RWPE1 (cell line): ENCODE results near the gene IRF2BP1.
A peak's percentile ranks its signal among the peaks of the same experiment; 100 is the strongest.

ENCODE experiments used
- CTCF ChIA-PET: fragments of 350-600 bp; sonication (Branson Sonifier 250); formaldehyde crosslinking; extraction: SDS; loops from one replicate; lab custom pipeline; 2021; lab: Yijun Ruan, JAX
- POLR2A ChIA-PET: fragments of 400-600 bp; formaldehyde crosslinking; extraction: SDS; loops from one replicate; lab custom pipeline; 2020; ENCODE audit warnings: antibody characterized with exemption; ENCODE audit not compliant: low non-redundant PET; lab: Yijun Ruan, JAX
- DNase-seq: peaks from one replicate; pipeline ENCODE4 v3.0.0; 2012; ENCODE audit warnings: low spot score
- H3K27ac ChIP-seq: fragments of 450-650 bp; 2 replicates; pipeline ENCODE4 v1.5.1; 2017
- TF ChIP-seq, protein P1 (sequence below): fragments of 450-650 bp; conservative IDR thresholded peaks from 2 replicates; pipeline ENCODE4 v1.5.1; 2017; ENCODE audit warnings: low read depth, mild to moderate bottlenecking

The IRF2BP1 gene, protein sequence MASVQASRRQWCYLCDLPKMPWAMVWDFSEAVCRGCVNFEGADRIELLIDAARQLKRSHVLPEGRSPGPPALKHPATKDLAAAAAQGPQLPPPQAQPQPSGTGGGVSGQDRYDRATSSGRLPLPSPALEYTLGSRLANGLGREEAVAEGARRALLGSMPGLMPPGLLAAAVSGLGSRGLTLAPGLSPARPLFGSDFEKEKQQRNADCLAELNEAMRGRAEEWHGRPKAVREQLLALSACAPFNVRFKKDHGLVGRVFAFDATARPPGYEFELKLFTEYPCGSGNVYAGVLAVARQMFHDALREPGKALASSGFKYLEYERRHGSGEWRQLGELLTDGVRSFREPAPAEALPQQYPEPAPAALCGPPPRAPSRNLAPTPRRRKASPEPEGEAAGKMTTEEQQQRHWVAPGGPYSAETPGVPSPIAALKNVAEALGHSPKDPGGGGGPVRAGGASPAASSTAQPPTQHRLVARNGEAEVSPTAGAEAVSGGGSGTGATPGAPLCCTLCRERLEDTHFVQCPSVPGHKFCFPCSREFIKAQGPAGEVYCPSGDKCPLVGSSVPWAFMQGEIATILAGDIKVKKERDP

DNA sequence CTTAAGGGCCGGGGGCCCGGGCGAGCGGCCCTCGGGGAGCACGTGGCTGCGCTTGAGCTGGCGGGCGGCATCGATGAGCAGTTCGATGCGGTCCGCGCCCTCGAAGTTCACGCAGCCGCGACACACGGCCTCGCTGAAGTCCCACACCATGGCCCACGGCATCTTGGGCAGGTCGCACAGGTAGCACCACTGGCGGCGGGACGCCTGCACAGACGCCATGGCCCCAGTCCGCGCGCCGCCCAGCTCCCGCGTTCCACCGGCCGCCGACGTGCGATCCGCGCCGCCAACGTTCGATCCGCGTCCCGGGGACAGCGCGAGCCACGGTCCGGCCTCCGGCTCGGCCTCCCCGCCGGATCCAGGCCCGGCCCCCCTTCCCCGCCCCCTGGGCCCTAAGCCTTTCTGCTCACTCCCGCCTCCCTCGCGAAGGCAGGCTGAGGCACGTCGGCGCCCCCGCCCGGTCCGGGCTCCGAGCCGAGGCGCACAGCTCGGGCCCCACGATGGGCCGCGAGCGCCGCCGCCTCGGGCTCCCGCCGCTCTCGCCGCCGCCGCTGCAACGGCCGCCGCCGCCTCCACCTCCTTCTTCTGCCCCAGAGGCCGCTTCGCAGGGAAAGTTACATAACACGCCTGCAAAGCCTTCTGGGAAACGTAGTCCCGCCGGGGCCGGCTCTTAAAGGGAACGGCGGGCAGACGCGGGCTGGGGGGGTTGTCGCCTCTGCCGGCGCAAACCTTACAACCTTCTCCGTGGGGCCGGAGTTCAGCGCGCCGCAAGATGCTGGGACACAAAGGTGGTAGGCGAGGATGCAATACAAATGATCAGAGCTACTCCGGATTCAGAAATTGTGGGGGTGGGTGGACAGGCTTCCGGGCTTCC lies at the start of gene IRF2BP1:
IRF2BP1 (minus strand) TSS at position 586 of the 871 bp plus-strand sequence; CDS start at position 219, 367 bp downstream.
- ChIA-PET POLR2A (interaction anchor here (0.7 to 0.8 kb wide), 2 partner anchors 17 to 61 kb away, joined by 3 read pairs; partner anchors contain the start of gene MYPOP), CTCF (interaction anchor here (0.6 to 1.1 kb wide), 6 partner anchors 68 to 1302 kb away, joined by 3 to 5 read pairs (median 4); no protein-coding TSS in a partner anchor)
- TF ChIP-seq, protein P1, sequence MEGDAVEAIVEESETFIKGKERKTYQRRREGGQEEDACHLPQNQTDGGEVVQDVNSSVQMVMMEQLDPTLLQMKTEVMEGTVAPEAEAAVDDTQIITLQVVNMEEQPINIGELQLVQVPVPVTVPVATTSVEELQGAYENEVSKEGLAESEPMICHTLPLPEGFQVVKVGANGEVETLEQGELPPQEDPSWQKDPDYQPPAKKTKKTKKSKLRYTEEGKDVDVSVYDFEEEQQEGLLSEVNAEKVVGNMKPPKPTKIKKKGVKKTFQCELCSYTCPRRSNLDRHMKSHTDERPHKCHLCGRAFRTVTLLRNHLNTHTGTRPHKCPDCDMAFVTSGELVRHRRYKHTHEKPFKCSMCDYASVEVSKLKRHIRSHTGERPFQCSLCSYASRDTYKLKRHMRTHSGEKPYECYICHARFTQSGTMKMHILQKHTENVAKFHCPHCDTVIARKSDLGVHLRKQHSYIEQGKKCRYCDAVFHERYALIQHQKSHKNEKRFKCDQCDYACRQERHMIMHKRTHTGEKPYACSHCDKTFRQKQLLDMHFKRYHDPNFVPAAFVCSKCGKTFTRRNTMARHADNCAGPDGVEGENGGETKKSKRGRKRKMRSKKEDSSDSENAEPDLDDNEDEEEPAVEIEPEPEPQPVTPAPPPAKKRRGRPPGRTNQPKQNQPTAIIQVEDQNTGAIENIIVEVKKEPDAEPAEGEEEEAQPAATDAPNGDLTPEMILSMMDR, result no peak
- DNase-seq, result peak; percentile 91
- H3K27ac ChIP-seq, result peak within 1 kb of the TSS; percentile 93

DNA sequence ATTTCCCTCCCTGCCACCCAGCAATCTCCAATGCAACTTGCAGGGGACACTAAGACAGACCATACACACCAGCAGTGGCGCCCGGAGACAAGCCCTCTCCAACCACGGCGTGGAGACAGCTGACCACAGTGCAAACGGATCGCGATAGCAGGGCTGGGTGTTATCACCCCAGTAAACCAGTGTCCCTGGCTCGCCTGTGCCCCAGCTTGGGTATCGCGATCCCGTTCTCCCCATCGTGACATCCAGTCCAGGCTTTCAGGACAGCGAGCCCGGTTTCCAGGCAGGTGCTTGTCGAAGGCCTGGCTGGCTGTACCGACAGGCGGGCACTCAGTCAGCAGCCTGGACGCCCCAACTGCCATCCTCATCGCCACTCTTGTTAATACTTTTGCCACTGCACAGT lies 49.3 kb upstream of the IRF2BP1 start:
- TF ChIP-seq, protein P1, result no peak
- H3K27ac ChIP-seq, result no peak overlapping the region
- no peak for DNase-seq
- POLR2A ChIA-PET, result no interaction called here
- CTCF ChIA-PET, result no interaction called here

DNA sequence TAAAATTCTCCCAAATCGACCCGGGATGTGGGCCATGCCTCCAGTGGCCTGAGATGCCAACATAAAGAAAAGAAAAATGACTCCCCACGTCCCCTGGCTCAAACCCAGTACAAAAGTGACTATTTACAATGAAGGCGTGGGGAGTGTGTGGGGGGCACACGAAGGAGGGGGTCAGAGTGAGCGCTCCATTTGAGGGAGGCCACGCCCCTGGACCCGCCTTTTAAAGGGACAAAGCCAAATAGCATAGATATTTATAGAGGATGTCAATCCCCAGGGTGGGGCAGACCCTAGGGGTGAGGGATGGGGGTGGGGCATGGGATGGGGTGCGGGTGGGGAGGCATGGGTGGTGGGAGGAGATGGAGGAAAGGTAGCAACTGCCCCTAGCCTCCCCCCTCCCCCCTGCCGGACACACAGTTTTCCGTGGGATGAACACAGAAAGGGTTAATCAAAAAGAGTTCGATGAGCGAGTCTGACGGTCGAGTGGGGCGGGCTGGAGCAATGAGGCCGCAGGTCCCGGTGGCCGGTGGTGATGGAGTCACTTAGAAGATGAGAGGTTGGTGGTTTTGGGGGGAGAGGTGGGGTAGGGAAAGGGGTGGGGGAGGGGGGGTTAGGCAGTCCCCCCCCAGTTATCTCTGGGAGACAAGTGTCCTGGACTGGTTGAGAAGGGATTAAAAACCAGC lies 48.8 kb upstream of the IRF2BP1 start:
- ChIA-PET POLR2A (no interaction called here), CTCF (no interaction called here)
- TF ChIP-seq, protein P1, result no peak
- DNase-seq, result no peak
- H3K27ac ChIP-seq, result no peak overlapping the region

DNA sequence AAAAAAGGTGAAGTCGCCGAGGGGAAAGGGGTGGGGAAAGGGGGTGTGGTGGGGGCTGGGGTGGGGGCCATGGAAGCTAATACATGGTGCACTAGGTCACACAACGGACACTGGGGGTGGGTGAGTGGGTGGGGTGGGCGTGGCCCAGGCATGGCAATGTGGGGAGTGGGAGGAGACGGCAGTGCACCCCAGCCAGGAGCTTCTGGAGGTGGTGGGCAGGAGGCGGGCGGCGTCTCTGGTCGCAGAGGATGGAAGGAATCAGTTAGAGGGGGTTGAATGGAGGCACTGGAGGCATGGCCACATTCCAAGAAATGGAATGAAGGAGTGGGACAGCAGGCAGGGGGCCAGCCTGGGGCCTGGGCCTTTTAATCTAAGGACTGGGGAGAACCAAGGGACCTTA lies 47.8 kb upstream of the IRF2BP1 start:
- POLR2A ChIA-PET, result no interaction called here
- no peak for DNase-seq
- CTCF ChIA-PET, result no interaction called here
- no peak overlapping the region for H3K27ac ChIP-seq
- TF ChIP-seq, protein P1, result no peak

DNA sequence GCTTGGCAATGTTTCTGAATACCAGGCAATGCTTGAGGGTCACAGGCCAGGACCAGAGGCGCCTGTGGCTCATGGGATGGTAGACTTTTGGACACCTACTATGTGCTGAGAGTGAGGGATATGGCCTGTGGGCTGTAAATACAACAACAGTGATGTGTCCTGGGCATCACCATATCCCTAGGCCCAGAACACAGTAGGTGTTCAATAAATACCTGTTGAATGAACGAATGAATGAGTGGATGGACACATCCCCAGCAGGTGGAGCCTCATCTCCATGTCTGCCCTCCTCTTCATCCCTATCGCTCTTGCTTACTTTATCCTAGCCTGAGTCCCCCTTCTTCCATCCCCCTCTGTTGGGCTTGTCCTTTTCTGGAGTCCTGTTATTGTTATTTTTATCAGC lies 45.1 kb upstream of the IRF2BP1 start:
- H3K27ac ChIP-seq, result no peak overlapping the region
- CTCF ChIA-PET, result interaction anchor here (0.6 kb wide), 2 partner anchors 85 to 91 kb away, joined by 3 to 4 read pairs; no protein-coding TSS in a partner anchor
- POLR2A ChIA-PET, result no interaction called here
- DNase-seq, result no peak
- TF ChIP-seq, protein P1, result no peak
